KMS-11 (cell line): ENCODE data around the gene CDC26.

Source experiments
- H2AFZ ChIP-seq: fragments of 200-600 bp; sonication (generic); 2 replicates; pipeline ENCODE4 v1.6.1; 2016; ENCODE audit warnings: antibody characterized with exemption, mixed run types, low read depth
- H3K27ac ChIP-seq: fragments of 200-600 bp; sonication (generic); 2 replicates; pipeline ENCODE4 v1.6.1; 2016; ENCODE audit warnings: mild to moderate bottlenecking, mixed run types
- H3K27me3 ChIP-seq: fragments of 200-600 bp; sonication (generic); 2 replicates; pipeline ENCODE4 v1.6.1; 2017; ENCODE audit warnings: mild to moderate bottlenecking, low read depth, mixed run types, moderate library complexity; ENCODE audit not compliant: insufficient read depth
- H3K36me3 ChIP-seq: fragments of 200-600 bp; sonication (generic); 2 replicates; pipeline ENCODE4 v1.6.1; 2017; ENCODE audit warnings: mild to moderate bottlenecking, mixed run types; ENCODE audit not compliant: insufficient read depth
- H3K4me1 ChIP-seq: fragments of 200-600 bp; sonication (generic); 2 replicates; pipeline ENCODE4 v1.6.1; 2016; ENCODE audit warnings: mild to moderate bottlenecking, low read depth, mixed run types; ENCODE audit not compliant: poor library complexity, severe bottlenecking
- H3K4me2 ChIP-seq: fragments of 200-600 bp; sonication (generic); 2 replicates; pipeline ENCODE4 v1.7.0; 2016; ENCODE audit warnings: mild to moderate bottlenecking, mixed run types
- H3K4me3 ChIP-seq: fragments of 200-600 bp; sonication (generic); IDR thresholded peaks from 2 replicates; pipeline ENCODE4 v1.6.1; 2017; ENCODE audit warnings: low read depth, low read length, mixed read lengths; ENCODE audit not compliant: insufficient read depth
- H3K79me2 ChIP-seq: fragments of 200-600 bp; sonication (generic); 2 replicates; pipeline ENCODE4 v1.6.1; 2016; ENCODE audit warnings: low read depth, mixed run types; ENCODE audit not compliant: insufficient read depth
- H3K9ac ChIP-seq: fragments of 200-600 bp; sonication (generic); 2 replicates; pipeline ENCODE4 v1.6.1; 2016; ENCODE audit warnings: mild to moderate bottlenecking, mixed run types
- H4K20me1 ChIP-seq: fragments of 200-600 bp; sonication (generic); 2 replicates; pipeline ENCODE4 v1.6.1; 2016; ENCODE audit warnings: mild to moderate bottlenecking, mixed run types; ENCODE audit not compliant: insufficient read depth
- TF ChIP-seq, protein P1 (sequence below): fragments of 200-600 bp; sonication (generic); conservative IDR thresholded peaks from 2 replicates; pipeline ENCODE4 v1.6.1; 2017; ENCODE audit warnings: low read depth, mild to moderate bottlenecking, antibody characterized with exemption, low read length, moderate library complexity, mixed read lengths

The CDC26 gene

DNA sequence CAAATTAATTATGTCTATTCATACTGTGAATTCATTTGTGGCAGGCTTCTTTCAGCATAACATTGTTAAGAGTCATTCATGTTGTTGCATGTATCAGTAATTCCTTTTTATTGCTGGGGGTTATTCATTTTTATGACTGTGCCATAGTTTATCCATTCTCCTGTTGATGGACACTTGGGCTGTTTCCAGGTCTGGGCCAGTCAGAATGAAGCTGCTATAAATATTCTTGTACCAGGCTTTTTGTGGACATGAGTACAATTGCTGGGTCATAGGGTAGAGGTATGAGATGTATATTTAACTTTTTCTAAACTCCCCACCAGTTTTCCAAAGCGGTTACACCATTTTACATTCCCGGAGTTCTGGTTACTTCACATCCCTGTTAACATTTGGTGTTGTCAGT lies 13.7 kb upstream of the CDC26 start:
- no peaks in the 10 kb centered on the region for H3K79me2 ChIP-seq
- no peak overlapping the region for H3K9ac ChIP-seq
- no peaks in the 10 kb centered on the region for H3K4me1 ChIP-seq
- no peak overlapping the region for H2AFZ ChIP-seq
- H4K20me1 ChIP-seq, result no peaks in the 10 kb centered on the region
- no peak overlapping the region for H3K4me3 ChIP-seq
- no peak overlapping the region for H3K4me2 ChIP-seq
- no peaks in the 10 kb centered on the region for H3K27me3 ChIP-seq
- TF ChIP-seq, protein P1, sequence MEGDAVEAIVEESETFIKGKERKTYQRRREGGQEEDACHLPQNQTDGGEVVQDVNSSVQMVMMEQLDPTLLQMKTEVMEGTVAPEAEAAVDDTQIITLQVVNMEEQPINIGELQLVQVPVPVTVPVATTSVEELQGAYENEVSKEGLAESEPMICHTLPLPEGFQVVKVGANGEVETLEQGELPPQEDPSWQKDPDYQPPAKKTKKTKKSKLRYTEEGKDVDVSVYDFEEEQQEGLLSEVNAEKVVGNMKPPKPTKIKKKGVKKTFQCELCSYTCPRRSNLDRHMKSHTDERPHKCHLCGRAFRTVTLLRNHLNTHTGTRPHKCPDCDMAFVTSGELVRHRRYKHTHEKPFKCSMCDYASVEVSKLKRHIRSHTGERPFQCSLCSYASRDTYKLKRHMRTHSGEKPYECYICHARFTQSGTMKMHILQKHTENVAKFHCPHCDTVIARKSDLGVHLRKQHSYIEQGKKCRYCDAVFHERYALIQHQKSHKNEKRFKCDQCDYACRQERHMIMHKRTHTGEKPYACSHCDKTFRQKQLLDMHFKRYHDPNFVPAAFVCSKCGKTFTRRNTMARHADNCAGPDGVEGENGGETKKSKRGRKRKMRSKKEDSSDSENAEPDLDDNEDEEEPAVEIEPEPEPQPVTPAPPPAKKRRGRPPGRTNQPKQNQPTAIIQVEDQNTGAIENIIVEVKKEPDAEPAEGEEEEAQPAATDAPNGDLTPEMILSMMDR, result no peak
- H3K27ac ChIP-seq, result no peak overlapping the region
- peaks cover 39% of the 10 kb centered on the region for H3K36me3 ChIP-seq

DNA sequence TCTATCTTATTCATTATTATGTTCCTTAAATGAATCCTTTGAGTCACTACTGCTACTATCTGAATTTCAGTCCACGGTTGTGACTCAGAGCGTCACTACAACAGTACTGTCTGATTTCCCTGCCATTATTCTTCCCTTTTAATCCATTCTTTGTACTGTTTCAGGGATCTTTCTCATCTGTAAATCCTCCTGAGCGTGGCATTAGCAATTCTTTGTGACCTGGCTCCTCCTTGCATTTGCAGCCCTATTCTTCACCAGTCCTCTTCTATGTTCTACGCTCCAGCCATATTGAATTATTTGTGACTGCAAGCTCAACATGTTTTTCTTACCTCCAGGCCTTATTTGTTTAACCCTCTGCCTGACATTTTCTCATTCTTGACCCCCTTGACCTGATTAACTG lies 6.0 kb upstream of the CDC26 start:
- Histone ChIP-seq H4K20me1 (no peaks in the 10 kb centered on the region), H3K4me3 (no peak overlapping the region), H3K36me3 (peaks cover 18% of the 10 kb centered on the region; the same call in 1 of the 2 replicates), H2AFZ (no peak overlapping the region), H3K9ac (no peak overlapping the region), H3K4me1 (peaks cover 14% of the 10 kb centered on the region), H3K27me3 (no peaks in the 10 kb centered on the region), H3K79me2 (peaks cover 18% of the 10 kb centered on the region; the same call in 1 of the 2 replicates), H3K4me2 (no peak overlapping the region), H3K27ac (no peak overlapping the region)
- TF ChIP-seq, protein P1, result no peak

GRCh38 chr9:113278840-113279239 lies 3.5 kb upstream of the CDC26 start:
- no peaks in the 10 kb centered on the region for H3K27me3 ChIP-seq
- TF ChIP-seq, protein P1, result no peak
- H3K79me2 ChIP-seq, result peaks cover 33% of the 10 kb centered on the region; the same call in 1 of the 2 replicates
- no peak overlapping the region for H3K9ac ChIP-seq
- no peak overlapping the region for H3K4me2 ChIP-seq
- peaks cover 11% of the 10 kb centered on the region; the same call in 1 of the 2 replicates for H3K36me3 ChIP-seq
- no peak overlapping the region for H3K4me3 ChIP-seq
- no peak overlapping the region for H2AFZ ChIP-seq
- H4K20me1 ChIP-seq, result no peaks in the 10 kb centered on the region
- no peak overlapping the region for H3K27ac ChIP-seq
- H3K4me1 ChIP-seq, result peaks cover 21% of the 10 kb centered on the region

DNA sequence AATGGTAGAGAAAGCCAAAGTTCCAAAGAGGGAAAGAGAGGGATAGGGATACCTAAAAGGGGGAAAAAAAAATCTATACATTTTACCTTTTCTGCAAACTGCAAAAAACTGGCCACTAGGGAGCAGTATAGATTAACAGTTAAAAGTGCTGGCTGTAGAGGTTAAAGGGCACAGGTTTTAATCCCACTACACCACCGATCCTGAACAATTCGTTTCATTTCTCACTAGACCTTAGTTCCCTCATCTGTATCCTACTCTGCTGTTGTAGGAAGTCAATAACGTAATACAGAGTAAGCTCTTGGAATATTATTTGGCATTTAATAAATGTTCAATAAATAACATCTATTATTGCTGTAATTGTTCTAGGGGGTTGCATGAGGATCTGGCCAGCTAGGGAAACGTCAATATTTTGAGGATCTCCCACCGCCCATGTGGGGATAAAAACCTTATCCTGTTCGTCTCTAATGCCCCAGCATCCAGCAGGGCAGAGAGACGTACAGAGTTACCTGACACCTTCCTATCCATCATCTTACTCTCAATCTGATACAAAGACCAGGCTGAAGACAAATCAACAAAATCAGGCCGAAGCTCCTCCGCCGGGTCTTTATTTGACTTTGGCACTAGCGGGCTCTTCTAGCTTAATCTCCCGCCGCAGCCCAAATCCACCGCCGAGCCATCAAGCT lies 757 bp downstream of the CDC26 start:
- Histone ChIP-seq H3K4me1 (peaks cover 22% of the 10 kb centered on the region), H2AFZ (peak overlapping the region; percentile 90), H3K79me2 (peaks cover 33% of the 10 kb centered on the region; the same call in 1 of the 2 replicates), H3K4me3 (no peak overlapping the region), H3K9ac (peak overlapping the region; percentile 86), H3K36me3 (peaks cover 18% of the 10 kb centered on the region; the same call in 1 of the 2 replicates), H3K27ac (peak overlapping the region; percentile 69), H4K20me1 (no peaks in the 10 kb centered on the region), H3K27me3 (no peaks in the 10 kb centered on the region), H3K4me2 (peak overlapping the region; percentile 97)
- TF ChIP-seq, protein P1, result peak; percentile 88
